ENCODE results near the gene CREB3. TPM values are rescaled to one million over a fixed set of nuclear protein-coding genes. Genes with fewer than 3 reads are reported as not detected.

Gene CREB3
- polyA plus RNA-seq, 3 donors = 17.4 to 38.7 (median 32.2) TPM

- H3K4me1 Mint-ChIP-seq = peaks cover 16% of the 10 kb centered on the region
- no peaks in the 10 kb centered on the region for H3K9me3 Mint-ChIP-seq
- Histone ChIP-seq H3K79me2 (ENCODE audit: insufficient read depth, low read length) (no peaks in the 10 kb centered on the region), H4K20me1 (ENCODE audit: insufficient read depth, low read length) (no peaks in the 10 kb centered on the region), H2AFZ (ENCODE audit: insufficient read depth, low read depth, low read length, poor library complexity, severe bottlenecking) (no peak overlapping the region), H3K4me1 (ENCODE audit: control insufficient read depth in 1 of 2, insufficient read depth in 2 of 2, low read length in 2 of 2) (peaks cover 15 to 16% of the 10 kb centered on the region in 2 donors), H3K4me2 (replicated peaks; ENCODE audit: extremely low read depth, low read length, poor library complexity, severe bottlenecking) (no peak overlapping the region), H3K9ac (ENCODE audit: insufficient read depth, low read length, poor library complexity, severe bottlenecking) (no peak overlapping the region), H3K4me3 (replicated peaks in 1 of 3; ENCODE audit: low read depth in 2 of 3, low read length in 3 of 3) (no peak overlapping the region), H3K36me3 (replicated peaks in 1 of 2; ENCODE audit: control insufficient read depth in 1 of 2, insufficient read depth in 2 of 2, low read length in 2 of 2) (no peaks in the 10 kb centered on the region), H3K27me3 (ENCODE audit: control insufficient read depth in 2 of 2, insufficient read depth in 2 of 2, low read length in 2 of 2) (no peaks in the 10 kb centered on the region), H3K27ac (ENCODE audit: low read depth in 1 of 2, low read length in 2 of 2) (no peak overlapping the region), H3K9me3 (replicated peaks in 1 of 2; ENCODE audit: control insufficient read depth in 1 of 2, insufficient read depth in 1 of 2, low read length in 2 of 2) (no peaks in the 10 kb centered on the region)
- peaks cover 0 to 2% (median 1%) of the 10 kb centered on the region in 3 donors for H3K27me3 Mint-ChIP-seq (ENCODE audit: low read depth in 3 of 3)
- no peak for DNase-seq
- intact Hi-C loops (cut with micrococcal nuclease) = no loop called here
- no CpG with 5 or more reads among the region's 1 CpG for WGBS (ENCODE audit: insufficient coverage)
- no peaks in the 10 kb centered on the region for H3K36me3 Mint-ChIP-seq
- TF ChIP-seq, protein P1, sequence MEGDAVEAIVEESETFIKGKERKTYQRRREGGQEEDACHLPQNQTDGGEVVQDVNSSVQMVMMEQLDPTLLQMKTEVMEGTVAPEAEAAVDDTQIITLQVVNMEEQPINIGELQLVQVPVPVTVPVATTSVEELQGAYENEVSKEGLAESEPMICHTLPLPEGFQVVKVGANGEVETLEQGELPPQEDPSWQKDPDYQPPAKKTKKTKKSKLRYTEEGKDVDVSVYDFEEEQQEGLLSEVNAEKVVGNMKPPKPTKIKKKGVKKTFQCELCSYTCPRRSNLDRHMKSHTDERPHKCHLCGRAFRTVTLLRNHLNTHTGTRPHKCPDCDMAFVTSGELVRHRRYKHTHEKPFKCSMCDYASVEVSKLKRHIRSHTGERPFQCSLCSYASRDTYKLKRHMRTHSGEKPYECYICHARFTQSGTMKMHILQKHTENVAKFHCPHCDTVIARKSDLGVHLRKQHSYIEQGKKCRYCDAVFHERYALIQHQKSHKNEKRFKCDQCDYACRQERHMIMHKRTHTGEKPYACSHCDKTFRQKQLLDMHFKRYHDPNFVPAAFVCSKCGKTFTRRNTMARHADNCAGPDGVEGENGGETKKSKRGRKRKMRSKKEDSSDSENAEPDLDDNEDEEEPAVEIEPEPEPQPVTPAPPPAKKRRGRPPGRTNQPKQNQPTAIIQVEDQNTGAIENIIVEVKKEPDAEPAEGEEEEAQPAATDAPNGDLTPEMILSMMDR (IDR thresholded peaks at IDR 0.05) = no peak
- no peak overlapping the region for H3K27ac Mint-ChIP-seq
- H3K4me3 Mint-ChIP-seq = no peak overlapping the region
Observed at GRCh38 chr9:35771534-35771933, 39.1 kb downstream of the CREB3 start.

GRCh38 chr9:35771943-35772342 lies 39.5 kb downstream of the CREB3 start:
- 100% methylated on average over 2 of the region's 3 CpGs for whole genome bisulfite sequencing (ENCODE audit: insufficient coverage)
- H3K36me3 Mint-ChIP-seq = no peaks in the 10 kb centered on the region

More at GRCh38 chr9:35771943-35772342, 39.5 kb downstream of the CREB3 start:
- Histone ChIP-seq H3K9ac (ENCODE audit: insufficient read depth, low read length, poor library complexity, severe bottlenecking) (no peak overlapping the region), H3K9me3 (replicated peaks in 1 of 2; ENCODE audit: control insufficient read depth in 1 of 2, insufficient read depth in 1 of 2, low read length in 2 of 2) (no peaks in the 10 kb centered on the region), H2AFZ (ENCODE audit: insufficient read depth, low read depth, low read length, poor library complexity, severe bottlenecking) (no peak overlapping the region), H3K36me3 (replicated peaks in 1 of 2; ENCODE audit: control insufficient read depth in 1 of 2, insufficient read depth in 2 of 2, low read length in 2 of 2) (no peaks in the 10 kb centered on the region), H3K4me2 (replicated peaks; ENCODE audit: extremely low read depth, low read length, poor library complexity, severe bottlenecking) (no peak overlapping the region), H3K27ac (ENCODE audit: low read depth in 1 of 2, low read length in 2 of 2) (no peak overlapping the region), H3K27me3 (ENCODE audit: control insufficient read depth in 2 of 2, insufficient read depth in 2 of 2, low read length in 2 of 2) (no peaks in the 10 kb centered on the region), H3K79me2 (ENCODE audit: insufficient read depth, low read length) (no peaks in the 10 kb centered on the region), H3K4me1 (ENCODE audit: control insufficient read depth in 1 of 2, insufficient read depth in 2 of 2, low read length in 2 of 2) (peaks cover 15 to 16% of the 10 kb centered on the region in 2 donors), H4K20me1 (ENCODE audit: insufficient read depth, low read length) (no peaks in the 10 kb centered on the region), H3K4me3 (replicated peaks in 1 of 3; ENCODE audit: low read depth in 2 of 3, low read length in 3 of 3) (no peak overlapping the region)
- Mint-ChIP-seq H3K27me3 (ENCODE audit: low read depth in 3 of 3) (peaks cover 0 to 2% (median 1%) of the 10 kb centered on the region in 3 donors), H3K9me3 (no peaks in the 10 kb centered on the region), H3K4me1 (peaks cover 16% of the 10 kb centered on the region), H3K27ac (no peak overlapping the region), H3K4me3 (no peak overlapping the region)
- intact Hi-C loops (cut with micrococcal nuclease) = no loop called here
- DNase-seq = no peak
- TF ChIP-seq, protein P1 (IDR thresholded peaks at IDR 0.05) = no peak
